C4-2B (cell line): ENCODE measurements around the gene PROSER3.

ENCODE experiments used
- ZFX ChIP-seq: fragments of 450-650 bp; IDR thresholded peaks from 2 replicates; pipeline ENCODE4 v1.6.1; 2017
- TF ChIP-seq, protein P1 (sequence below): fragments of 450-650 bp; conservative IDR thresholded peaks from 2 replicates; pipeline ENCODE4 v1.5.1; 2017; ENCODE audit warnings: mild to moderate bottlenecking

GRCh38 chr19:35725216-35725861, 32.6 kb upstream of the PROSER3 start:
- TF ChIP-seq, protein P1, sequence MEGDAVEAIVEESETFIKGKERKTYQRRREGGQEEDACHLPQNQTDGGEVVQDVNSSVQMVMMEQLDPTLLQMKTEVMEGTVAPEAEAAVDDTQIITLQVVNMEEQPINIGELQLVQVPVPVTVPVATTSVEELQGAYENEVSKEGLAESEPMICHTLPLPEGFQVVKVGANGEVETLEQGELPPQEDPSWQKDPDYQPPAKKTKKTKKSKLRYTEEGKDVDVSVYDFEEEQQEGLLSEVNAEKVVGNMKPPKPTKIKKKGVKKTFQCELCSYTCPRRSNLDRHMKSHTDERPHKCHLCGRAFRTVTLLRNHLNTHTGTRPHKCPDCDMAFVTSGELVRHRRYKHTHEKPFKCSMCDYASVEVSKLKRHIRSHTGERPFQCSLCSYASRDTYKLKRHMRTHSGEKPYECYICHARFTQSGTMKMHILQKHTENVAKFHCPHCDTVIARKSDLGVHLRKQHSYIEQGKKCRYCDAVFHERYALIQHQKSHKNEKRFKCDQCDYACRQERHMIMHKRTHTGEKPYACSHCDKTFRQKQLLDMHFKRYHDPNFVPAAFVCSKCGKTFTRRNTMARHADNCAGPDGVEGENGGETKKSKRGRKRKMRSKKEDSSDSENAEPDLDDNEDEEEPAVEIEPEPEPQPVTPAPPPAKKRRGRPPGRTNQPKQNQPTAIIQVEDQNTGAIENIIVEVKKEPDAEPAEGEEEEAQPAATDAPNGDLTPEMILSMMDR = no peak
- no peak for TF ChIP-seq ZFX
